NCI-H345 treated with DMSO at 0.1 percent for 48 hours (cell line): ENCODE measurements around the gene METTL26.
"Not testable (repeated sequence)": the region's sequence is repeated elsewhere in the genome, so short reads cannot be mapped to it uniquely, and the experiment has no call there.

Source experiments
- DNase-seq: peaks from one replicate; lab custom pipeline; 2025; ENCODE audit not compliant: unreplicated experiment; lab: John Stamatoyannopoulos, UW

The METTL26 gene

DNA sequence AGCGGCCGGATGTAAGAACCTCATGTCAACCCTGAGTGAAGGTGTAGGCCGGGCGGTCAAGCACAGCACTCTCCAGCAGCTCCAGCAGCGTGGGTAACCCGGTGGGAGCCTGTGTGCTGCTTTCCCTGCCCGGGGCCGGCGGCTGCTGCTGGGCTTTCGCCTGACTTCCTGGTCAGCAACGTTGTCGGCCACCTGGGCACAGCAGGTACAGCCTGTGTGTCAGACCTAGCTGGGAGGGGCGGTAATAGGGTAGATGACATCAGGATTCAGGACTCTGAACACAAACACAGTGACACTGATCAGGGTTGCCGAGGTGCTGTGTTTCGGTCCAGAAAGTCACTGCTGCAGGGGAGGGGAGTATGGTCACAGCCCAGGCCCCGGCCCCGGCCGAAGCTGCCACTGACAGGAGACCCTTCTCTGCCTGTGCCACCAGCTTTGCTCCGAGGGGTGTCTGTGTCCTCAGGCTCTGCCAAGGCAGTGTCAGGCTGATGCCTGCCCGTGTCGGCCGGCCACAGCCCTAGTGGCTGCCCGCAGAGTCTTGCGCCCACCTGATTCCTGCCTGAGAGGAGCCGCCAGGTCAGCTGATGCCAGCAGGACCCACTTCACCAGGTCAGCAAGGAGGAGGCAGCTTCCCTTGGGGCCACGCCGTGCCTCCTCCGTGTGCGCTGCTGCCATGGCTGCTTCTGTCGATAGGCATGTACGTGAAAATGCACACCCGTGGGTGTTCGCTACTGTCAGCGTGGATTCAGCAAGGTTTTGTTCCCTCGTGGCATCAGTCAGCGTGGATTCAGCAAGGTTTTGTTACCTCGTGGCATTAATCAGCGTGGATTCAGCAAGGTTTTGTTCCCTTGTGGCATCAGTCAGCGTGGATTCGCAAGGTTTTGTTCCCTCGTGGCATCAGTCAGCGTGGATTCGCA is 37.0 kb downstream of the METTL26 start:
- DNase-seq, result no peak

DNA sequence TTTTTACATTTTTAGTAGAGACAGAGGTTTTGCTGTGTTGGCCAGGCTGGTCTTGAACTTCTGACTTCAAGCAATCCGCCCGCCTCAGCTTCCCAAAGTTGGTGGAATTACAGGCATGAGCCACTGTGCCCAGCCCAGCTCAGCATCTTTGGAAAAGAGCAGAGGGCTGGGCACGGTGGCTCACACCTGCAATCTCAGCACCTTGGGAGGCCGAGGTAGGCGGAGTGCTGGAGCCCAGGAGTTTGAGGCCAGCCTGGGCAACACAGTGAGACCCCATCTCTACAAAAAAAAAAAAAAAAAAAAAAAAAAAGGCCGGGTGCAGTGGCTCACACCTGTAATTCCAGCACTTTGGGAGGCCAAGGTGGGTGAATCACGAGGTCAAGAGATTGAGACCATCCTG is 38.5 kb downstream of the METTL26 start:
- not testable (repeated sequence) for DNase-seq

DNA sequence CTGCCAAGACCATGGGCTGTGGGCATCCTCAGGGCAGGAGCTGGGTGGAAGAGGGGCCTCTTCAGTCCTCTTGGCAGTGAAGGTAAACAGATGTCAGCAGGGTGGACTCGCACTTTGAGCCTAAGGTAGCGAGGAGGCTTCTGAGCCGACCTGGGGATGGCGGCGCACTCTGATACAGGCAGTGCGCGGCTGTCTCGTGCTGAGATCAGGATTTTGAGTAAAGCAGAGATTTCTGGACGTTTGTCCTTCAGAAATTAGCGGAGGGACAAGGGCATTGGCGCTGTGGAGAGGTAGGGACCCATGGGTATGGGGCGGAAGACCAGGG is 39.4 kb downstream of the METTL26 start:
- no peak for DNase-seq

DNA sequence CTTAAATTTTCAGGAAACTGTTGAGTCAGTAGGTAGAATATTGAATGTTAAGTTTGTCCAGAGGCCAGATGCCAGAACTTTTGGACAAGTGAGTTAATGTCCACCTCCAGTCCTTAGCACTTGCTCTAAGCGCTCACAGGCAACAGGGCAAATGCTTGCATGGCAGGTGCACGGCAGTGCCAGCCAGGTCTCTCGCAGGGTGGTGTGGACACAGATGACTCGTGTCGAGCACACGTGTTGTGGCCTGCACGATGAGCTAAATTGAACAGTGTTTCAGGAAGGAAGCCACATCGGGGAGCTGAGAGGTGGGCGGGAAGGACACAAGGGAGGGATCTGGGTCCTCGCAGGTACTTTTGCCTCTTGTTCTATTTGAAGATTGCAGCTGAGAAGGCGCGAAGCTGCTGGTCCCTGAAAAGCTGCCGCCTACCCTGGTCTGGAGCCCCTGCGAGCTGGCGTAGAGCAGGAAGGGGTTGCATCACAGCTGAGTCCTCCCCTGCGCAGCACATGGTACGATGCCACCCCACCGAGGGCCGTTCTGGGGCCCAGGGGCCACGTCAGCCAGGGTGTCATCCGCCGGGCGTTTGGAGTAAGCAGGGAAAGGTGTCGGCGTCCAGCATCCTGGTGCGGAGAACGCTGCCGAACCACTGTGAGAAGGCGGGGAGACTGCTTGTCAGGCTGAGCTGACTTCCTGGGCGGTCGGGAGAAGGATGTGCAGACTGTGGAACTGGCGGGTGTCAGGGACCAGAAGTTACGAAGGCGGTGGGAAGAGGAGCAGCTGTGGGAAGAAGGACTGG is 40.0 kb downstream of the METTL26 start:
- no peak for DNase-seq

DNA sequence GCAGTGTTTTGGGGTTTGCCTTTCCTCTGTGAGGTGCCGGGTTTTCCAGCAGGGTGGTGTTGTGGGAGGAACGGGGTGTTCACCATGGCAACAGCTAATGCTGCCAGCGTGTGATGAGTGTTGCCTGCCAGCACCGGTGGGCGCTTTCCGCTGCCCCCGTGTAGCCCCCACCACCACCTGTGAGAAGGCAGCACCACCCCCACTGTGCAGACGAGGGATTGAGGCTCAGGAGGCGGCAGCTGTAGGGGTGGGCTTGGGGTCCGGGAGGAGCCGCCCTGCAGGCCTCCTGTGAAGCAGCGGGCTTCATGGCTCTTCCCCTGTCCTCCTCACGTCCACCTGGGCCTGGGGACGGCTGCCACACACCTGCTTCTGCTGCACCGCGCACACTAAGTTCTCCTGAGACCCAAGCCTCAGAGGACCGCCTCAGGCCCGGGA is 41.0 kb downstream of the METTL26 start:
- no peak for DNase-seq

DNA sequence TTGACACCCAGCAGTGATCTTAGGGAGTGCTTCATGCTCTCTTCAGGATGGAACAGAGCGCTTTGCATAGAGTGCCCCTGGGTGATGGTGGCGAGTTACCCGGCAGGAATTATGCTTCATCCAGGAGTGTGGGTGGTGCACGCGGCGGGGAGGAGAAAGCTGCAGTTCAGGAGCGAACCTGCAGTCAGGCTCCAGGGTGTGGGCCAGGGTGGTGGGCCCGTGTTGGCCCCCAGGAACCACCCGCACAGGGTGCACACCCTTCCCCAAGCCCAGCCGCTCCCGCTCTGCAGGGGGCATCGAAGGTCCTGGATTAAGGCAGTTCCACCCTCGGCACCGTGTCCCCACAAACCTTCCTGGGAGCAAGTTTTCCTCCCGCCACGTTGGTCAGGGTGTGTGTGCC is 42.3 kb downstream of the METTL26 start:
- DNase-seq, result no peak

DNA sequence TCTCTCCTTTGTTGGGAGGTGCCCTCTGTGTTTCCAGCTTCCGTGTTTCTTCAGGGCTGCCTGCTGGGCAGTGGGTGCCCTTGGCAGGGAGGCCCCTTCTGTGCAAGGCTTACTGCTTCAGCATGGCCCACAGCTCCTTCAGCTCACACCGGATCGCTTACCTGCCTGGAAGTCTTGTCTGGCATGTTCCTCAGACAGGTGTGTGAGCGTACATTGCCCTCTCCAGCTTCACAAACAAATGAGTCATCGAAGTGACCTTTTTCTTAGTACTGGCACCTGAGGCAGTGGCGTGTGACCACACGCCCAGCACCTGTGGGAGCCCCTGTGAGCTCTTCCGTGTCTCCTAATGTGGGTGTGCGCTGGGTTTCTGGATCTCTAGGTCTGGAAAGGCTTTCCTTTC is 42.7 kb downstream of the METTL26 start:
- peak; percentile 27 for DNase-seq

DNA sequence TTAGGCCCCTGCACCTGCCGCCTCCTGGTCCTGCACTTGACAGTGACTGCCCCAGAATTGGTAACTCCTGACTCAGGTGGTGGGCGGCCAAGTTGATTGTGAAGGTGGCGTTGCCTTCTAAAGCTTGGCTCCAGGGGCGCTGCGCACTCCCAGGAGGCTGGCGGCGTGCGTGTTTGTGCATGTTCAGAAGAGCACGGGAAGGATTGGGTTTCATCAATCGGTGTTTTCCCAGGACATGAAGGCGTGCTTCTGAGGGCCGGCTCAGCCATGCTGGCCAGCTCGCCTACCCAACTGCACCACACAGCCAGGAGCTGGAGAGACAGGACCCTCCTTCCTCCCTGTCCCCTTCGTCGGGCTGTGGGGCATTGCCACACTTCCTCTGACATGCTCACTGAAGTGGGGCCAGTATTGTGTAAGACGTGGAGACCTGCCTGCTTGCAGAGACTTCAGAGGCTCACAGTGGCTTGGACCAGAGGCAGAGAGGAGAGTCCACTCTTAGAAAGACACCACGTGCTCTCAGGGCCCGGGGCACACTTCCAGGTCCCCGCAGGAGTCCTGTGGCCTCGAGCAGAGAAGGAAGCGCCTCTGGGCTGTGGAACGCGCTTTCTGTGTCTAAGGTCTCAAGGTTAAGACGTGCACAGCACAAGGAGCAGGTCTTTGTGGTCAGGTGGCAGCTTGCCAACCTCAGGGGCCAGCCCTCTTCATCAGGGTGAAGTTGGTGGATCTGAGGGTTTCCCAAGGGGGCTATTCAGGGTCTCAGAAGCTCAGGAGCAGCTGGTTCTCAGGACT is 43.4 kb downstream of the METTL26 start:
- DNase-seq, result peak; percentile 81

DNA sequence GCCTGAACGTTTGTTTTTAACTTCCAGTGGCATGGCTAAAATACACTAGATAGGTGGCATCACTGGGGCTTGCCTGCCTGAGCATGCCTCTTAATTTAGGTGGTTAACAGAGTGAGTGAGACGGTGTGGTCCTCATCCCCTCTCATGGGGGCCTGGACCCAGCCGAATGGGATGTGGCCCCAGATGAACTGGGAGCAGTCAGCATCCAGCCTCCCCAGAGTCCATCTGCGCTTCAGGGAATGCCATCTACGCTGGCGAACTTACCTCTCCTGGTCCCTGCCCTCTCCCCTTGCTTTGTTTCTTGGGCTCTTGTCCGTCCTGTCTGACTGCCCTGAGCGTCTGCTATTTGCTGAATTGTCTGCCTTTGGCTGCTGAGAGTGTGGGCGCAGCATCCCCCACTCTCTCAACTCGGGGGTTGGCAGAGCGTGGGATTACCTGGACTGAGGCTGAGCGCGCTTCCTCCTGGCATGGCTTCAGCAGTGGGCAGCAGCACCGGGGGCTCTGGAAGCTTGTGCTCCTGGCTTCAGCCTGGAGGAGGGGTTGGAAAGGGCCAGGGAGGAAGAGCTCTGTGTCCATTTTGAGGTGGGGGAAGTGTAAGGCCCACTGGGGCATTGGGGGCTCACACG is 44.1 kb downstream of the METTL26 start:
- no peak for DNase-seq

DNA sequence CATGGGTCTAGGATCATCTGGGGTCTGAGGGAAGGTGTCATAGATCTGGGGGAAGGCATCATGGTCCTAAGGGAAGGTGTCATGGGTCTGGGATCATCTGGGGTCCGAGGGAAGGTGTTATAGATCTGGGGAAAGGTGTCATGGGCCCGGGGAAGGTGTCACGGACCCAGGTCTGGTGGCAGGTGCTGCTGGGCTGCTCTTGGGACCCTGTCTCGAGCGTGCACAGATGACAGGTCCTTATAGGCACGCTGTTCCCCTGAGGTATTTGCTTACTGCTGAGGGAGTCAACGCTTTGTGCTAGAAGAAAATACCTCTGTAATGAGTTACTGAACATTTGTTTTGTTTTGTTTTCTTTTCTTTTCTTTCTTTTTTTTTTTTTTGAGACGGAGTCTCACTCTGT is 44.9 kb downstream of the METTL26 start:
- no peak for DNase-seq

DNA sequence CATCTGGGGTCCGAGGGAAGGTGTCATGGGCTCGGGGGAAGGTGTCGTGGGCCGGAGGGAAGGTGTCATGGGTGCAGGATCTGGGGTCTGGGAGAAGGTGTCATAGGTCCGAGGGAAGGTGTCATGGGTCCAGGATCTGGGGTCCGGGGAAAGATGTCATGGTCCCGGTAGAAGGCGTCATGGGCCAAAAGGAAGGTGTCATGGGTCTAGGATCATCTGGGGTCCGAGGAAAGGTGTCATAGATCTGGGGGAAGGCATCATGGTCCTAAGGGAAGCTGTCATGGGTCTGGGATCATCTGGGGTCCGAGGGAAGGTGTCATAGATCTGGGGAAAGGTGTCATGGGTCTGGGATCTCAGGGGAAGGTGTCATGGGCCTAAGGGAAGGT is 45.3 kb downstream of the METTL26 start:
- no peak for DNase-seq

DNA sequence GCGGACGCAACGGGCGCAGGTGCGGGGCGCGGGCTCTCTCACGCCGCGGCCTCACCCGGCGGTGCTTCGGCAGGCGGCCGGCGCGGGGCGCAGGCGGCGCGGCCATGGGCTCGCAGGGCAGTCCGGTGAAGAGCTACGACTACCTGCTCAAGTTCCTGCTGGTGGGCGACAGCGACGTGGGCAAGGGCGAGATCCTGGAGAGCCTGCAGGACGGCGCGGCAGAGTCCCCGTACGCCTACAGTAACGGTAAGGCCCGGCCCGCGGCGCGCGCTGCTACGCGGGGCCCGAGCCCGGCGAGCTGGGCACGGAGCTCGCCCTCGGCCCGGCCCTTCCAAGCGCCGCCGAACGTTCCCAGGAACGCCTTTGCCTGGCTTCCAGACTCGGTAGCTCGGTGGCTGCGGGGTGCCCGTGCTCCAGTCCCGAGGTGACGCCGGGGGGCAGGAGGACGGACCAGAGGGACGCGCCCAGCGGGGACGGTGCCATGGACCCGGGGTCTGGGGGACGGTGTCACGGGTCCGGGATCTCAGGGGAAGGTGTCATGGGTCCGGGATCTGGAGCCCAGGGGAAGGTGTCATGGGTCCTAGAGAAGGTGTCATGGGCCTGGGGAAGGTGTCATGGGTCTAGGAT is 45.8 kb downstream of the METTL26 start:
- DNase-seq, result no peak

DNA sequence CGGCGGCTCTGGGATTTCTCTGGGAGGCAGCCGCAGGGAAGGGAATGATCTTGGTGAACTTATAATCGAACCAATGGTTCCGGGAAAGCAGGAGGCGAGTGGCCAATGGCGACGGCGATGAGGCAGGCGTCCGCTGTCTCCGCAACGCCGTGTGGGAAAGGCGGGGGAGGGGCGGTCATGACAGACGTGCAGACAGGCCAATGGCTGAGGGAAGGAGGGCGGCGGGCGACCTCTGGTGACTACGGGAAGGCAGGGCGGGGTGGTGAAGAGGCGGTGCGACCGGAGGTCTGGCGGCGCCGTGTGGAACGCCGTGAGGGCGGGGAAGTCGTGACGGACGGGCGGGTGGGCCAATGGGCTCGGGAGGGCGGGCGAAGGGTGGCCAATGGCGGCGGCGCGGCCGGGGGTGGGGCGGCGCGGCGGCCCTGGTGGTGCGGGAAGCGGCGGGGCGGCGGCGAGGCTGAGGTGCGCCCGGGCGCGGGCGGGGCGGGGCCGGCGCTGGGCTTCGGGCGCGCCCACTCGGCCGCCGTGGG is 46.4 kb downstream of the METTL26 start, which contains the start of gene RAB40C:
TSS of gene RAB40C (plus strand) at position 409 of the 530 bp plus-strand sequence. CDS start 226 bp downstream, outside the sequence.
- peak; percentile 81 for DNase-seq

DNA sequence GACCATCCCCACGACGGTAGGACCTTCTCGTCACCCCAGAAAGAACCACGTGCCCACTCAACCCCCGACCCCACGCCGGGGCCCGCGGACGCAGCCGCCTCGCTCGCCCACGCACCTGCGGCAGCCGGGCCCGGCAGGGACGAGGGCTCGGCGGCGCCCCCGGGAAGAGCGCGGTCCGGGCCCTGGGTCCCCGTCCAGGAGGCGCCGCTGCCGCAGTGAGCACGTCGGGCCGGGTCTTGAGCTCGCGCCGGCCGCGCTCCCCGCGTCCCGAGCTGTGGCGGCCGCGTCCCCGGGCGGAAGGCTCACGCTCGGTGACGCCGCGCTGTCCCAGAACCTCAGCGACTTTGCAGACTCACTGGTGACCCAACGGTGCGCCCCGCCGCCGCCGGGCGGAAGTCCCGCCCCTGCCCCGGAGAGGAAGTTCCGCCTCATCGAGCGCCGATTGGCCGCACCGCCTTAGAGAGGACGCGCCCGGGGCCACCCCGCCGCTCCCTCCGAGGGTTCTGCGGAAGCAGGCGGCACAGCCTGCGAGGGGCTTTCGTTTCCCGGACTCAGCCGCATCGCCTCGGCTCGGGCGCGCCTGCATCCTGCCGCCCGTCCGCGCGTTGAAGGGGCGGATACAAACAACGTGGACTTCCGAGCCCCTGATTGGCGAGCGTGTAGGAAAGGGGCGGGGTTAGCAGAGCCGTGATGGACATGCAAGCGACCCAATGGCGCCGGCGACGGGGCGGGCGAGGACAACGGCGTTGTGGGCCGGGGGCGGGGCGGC is 47.0 kb downstream of the METTL26 start:
- peak; percentile 85 for DNase-seq

DNA sequence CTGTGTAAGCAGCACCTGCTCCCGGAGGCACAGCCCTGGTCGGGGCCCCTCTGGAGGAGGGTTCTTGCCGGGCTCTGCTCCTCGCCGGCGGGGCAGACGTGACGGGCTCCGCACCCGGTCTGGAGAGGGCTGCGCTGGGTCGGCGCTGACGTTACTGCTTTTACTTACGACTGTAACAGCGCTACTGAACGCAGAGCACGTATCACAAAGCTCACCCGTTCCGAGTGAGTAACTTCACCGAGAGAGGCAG is 47.5 kb downstream of the METTL26 start:
- DNase-seq, result no peak

DNA sequence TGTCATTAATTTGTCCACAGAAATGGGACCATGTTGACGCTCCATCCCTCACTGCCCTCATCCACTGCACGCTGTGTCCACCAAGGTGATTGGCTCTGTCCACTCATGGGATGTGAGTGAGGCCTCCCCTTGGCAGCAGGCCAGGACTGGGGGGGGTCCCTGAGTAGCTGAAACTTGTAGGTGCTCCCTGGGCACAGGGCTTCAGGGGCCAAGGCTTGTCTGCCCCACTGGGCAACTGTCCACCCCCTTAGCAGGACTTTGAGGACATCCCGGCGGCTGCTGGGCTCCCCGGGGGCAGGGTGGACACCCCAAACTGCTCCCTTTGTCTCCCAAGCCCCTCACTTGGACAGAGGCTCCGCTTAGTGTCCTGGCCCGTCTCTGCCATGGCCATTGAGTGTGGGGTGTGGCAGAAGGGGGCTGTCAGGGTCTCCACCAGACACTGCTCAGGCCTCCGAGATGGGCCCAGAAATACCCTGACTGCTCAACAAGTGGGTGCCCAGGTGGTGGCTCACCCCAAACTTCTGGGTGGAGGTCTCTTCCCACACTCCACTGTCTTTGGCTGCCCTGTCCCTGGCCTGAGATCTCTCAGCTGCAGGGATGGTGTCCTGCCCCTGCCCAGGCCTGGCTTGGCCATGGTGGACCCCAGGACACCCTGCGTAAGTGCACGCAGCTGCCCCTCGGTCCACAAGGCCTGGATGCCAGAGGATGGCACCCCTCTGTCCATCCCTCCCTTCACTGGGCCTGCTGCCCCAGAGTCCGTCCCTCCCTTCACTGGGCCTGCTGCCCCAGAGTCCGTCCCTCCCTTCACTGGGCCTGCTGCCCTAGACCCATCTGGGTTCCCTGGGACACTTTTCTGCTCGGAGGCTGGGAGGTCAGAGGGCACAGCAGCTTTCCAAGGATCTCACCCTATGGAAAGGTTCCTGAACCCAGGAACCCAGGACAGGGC is 49.2 kb downstream of the METTL26 start:
- DNase-seq, result no peak

DNA sequence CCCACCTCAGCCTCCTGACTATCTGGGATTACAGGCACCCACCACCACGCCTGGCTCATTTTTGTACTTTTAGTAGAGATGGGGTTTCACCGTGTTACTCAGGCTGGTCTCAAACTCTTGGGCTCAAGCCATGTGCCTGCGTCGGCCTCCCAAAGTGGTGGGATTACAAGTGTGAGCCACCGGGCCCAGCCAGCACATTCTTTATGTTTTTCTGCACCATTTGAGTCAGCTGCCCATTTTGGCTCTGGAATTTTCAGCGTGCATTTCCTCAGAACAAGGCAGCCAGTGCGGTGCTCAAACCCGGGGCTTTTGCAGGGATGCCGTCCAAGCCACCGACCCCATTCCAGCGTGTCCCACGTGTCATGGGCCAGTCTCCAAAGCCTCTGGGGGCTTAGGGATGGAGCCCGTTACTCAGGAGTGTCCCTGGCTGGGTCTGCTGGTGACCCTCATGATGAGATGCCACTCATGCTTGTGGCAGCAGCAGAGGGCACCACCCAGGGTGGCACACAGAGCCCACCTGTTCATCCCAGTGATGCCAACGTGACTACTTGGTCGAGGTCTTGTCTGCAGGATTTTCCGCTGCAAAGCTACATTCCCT is 50.0 kb downstream of the METTL26 start:
- DNase-seq, result no peak

DNA sequence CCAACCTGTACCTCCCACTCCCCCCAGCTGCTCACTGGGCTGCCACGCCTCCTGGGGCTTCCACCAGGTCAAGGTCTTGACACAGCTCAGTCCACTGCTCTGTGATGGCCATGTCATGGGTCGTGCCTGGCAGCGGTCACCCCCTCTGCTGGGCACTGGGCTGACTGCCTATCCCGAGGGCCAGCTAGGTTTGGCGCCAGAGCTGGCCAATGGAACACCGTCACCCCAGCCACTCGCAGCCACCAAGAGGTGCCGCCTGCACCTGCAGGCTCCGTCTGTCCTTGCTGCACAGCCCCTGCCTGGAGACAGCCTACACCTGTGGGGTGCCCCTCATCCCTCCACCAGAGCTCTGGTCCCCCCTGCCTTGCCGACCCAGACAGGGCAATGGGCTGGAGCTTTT is 50.8 kb downstream of the METTL26 start:
- no peak for DNase-seq
